ENCODE results near the gene MTUS2.
A peak's percentile ranks its signal among the peaks of the same experiment; 100 is the strongest.

Gene MTUS2

DNA sequence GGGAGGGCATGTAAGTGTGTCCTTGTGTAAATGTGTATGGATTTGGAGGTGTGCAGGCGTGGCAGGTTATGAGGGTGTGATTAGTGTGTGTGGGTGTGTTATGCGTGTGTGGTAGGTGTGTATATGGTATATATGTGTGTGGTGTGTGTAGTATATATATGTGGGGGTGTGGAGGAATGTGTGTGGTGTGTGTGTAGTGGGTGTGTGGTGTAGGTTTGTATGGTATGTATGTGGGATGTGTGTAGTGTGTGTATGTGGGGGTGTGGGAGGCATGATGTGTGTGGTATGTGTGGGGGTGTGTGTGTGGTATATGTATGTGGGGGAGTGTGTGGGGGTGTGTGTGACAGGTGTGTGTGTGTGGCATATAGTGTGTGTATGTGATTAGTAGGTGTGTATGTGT is 671.1 kb downstream of the MTUS2 start:
- H3K4me3 ChIP-seq (ENCODE audit: low read depth, low read length): no peak overlapping the region
- TF ChIP-seq POLR2A (IDR thresholded peaks at IDR 0.05; ENCODE audit: extremely low read depth, insufficient read length): no peak
- TF ChIP-seq, protein P1, sequence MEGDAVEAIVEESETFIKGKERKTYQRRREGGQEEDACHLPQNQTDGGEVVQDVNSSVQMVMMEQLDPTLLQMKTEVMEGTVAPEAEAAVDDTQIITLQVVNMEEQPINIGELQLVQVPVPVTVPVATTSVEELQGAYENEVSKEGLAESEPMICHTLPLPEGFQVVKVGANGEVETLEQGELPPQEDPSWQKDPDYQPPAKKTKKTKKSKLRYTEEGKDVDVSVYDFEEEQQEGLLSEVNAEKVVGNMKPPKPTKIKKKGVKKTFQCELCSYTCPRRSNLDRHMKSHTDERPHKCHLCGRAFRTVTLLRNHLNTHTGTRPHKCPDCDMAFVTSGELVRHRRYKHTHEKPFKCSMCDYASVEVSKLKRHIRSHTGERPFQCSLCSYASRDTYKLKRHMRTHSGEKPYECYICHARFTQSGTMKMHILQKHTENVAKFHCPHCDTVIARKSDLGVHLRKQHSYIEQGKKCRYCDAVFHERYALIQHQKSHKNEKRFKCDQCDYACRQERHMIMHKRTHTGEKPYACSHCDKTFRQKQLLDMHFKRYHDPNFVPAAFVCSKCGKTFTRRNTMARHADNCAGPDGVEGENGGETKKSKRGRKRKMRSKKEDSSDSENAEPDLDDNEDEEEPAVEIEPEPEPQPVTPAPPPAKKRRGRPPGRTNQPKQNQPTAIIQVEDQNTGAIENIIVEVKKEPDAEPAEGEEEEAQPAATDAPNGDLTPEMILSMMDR (IDR thresholded peaks at IDR 0.05; ENCODE audit: low read depth, low read length): no peak
- TF ChIP-seq, protein P2, sequence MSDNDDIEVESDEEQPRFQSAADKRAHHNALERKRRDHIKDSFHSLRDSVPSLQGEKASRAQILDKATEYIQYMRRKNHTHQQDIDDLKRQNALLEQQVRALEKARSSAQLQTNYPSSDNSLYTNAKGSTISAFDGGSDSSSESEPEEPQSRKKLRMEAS (IDR thresholded peaks at IDR 0.05; ENCODE audit: low read depth, low read length): no peak
- no peak for TF ChIP-seq MYC (IDR thresholded peaks at IDR 0.05; ENCODE audit: low read depth, low read length)
- DNase-seq (ENCODE audit: low read depth): no peak

DNA sequence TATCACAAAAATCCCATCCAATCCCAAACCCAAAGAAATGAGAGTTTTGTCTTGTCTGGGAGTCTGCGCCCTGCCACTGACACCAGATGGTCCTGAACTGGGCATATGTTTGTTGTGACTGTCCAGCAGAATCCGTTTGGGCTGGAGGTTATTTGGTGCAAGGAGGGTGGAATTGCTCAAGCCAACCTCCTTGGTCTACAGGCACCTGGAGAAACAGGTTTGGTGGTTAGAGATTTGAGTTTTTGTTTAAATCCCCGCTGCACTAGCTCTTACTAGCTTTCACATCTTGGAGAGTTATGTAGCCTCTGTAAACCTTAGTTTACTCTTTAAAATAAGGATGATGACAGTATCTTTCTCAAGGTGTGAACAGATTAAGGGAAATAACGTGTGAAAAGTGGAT is 673.7 kb downstream of the MTUS2 start:
- H3K4me3 ChIP-seq (ENCODE audit: low read depth, low read length): no peak overlapping the region
- TF ChIP-seq, protein P1 (IDR thresholded peaks at IDR 0.05; ENCODE audit: low read depth, low read length): no peak
- TF ChIP-seq MYC (IDR thresholded peaks at IDR 0.05; ENCODE audit: low read depth, low read length): no peak
- no peak for DNase-seq (ENCODE audit: low read depth)

DNA sequence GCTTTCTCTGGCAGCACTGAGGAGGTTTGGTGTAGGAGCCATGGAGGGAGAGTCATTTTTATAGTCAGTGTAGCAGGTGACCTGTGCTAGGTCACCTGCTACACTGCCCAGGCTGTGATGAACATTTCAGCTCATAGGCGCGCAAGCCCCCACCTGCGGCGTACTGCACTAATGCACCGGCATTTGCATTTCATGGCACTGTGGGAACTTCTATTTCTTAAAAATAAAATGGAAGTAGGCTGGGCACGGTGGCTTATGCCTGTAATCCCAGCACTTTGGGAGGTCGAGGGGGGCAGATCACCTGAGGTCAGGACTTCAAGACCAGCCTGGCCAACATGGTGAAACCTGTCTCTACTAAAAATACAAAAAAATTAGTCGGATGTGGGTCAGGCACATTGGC is 674.4 kb downstream of the MTUS2 start:
- no peak for DNase-seq (ENCODE audit: low read depth)
- no peak overlapping the region for H3K4me3 ChIP-seq (ENCODE audit: low read depth, low read length)
- no peak for TF ChIP-seq POLR2A (IDR thresholded peaks at IDR 0.05; ENCODE audit: extremely low read depth, insufficient read length)
- TF ChIP-seq, protein P1 (IDR thresholded peaks at IDR 0.05; ENCODE audit: low read depth, low read length): no peak

DNA sequence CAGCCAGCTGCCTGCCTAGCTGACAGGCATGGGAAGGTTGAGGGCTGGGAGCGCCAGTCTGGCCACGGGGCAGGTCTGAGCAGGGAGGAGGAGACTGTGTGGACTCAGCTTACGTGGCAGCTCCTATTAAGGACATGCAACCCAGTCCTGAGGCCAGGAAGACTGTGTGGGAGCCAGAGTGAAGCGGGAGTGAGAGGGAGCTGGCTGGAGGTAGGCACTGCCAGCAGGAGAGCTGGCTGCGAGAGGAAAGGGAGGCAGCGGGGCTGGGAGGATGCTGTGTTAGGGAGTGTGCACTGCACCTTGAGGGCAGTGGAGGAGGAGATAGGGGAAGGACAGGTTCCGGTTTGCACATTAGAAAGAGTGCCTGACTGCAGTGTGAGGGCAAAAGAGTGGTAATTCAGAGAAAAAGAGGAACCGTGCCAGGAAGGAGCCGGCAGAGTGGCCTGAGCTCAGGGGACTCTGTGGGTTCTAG is 676.1 kb downstream of the MTUS2 start:
- peak; percentile 96 for DNase-seq (ENCODE audit: low read depth)
- H3K4me3 ChIP-seq (ENCODE audit: low read depth, low read length): no peak overlapping the region
- TF ChIP-seq, protein P1 (IDR thresholded peaks at IDR 0.05; ENCODE audit: low read depth, low read length): no peak
- TF ChIP-seq POLR2A (IDR thresholded peaks at IDR 0.05; ENCODE audit: extremely low read depth, insufficient read length): no peak
- TF ChIP-seq, protein P2 (IDR thresholded peaks at IDR 0.05; ENCODE audit: low read depth, low read length): peak; percentile 67; the same call in 1 of the 2 replicates
- peak; percentile 59; the same call in 1 of the 2 replicates for TF ChIP-seq MYC (IDR thresholded peaks at IDR 0.05; ENCODE audit: low read depth, low read length)

DNA sequence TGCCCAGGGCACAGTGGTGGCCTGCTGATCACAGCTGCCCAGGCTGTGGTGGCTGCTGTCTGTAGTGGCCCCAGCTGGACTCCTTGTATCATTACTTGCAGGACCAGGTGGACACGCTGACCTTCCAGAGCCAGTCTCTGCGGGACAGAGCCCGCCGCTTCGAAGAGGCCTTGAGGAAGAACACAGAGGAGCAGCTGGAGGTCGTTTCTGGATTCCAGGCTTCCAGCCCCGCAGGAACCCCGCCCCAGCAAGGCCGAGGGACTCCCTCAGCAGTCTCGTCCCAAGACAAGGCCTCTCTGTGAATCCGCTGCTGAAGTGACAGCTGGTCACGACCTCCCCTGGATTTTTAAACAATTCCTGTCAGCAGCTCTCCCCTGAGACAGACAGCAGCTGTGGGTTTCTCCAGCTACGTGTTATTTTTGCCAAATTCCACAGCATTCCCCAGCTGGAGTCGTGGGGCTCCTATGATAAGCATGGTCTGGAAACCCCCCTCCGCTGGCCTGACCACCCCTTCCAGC is 677.1 kb downstream of the MTUS2 start:
- no peak for DNase-seq (ENCODE audit: low read depth)
- TF ChIP-seq MYC (IDR thresholded peaks at IDR 0.05; ENCODE audit: low read depth, low read length) (no peak), POLR2A (IDR thresholded peaks at IDR 0.05; ENCODE audit: extremely low read depth, insufficient read length) (no peak)
- TF ChIP-seq, protein P2 (IDR thresholded peaks at IDR 0.05; ENCODE audit: low read depth, low read length): no peak
- TF ChIP-seq, protein P1 (IDR thresholded peaks at IDR 0.05; ENCODE audit: low read depth, low read length): no peak
- peak overlapping the region; percentile 3 for H3K4me3 ChIP-seq (ENCODE audit: low read depth, low read length)

DNA sequence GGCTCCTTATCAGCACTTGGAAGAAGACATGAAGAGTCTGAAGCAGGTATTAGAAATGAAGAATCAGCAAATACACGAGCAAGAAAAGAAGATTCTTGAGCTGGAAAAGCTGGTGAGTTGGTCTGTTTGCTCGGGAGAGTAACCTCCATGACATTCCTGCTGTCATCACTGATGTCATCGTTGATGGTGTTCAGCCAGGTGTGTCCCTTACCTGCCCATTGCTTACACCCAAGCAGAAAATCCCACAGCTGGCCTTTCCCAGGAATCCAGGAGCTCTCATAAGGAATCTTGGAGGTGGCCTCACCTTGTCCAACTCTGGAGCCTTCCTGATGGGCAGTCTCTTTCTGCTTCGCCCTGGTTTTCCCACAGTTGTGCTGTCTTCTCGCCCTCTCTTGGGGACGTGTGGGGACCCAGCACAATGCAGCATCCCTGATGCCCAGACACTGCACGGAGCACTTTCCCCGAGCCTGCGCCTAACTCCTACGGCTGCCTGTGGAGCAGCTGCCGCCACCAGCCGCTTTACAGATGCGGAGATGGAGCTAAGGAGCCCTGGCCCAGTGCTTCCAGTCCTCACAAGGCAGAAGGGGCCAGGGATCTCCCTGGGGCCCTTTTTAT is 678.4 kb downstream of the MTUS2 start:
- no peak for DNase-seq (ENCODE audit: low read depth)
- TF ChIP-seq, protein P1 (IDR thresholded peaks at IDR 0.05; ENCODE audit: low read depth, low read length): no peak
- TF ChIP-seq, protein P2 (IDR thresholded peaks at IDR 0.05; ENCODE audit: low read depth, low read length): no peak
- no peak for TF ChIP-seq MYC (IDR thresholded peaks at IDR 0.05; ENCODE audit: low read depth, low read length)
- no peak for TF ChIP-seq POLR2A (IDR thresholded peaks at IDR 0.05; ENCODE audit: extremely low read depth, insufficient read length)
- no peak overlapping the region for H3K4me3 ChIP-seq (ENCODE audit: low read depth, low read length)
